NB4 (cell line): Measurements from ENCODE around the gene POU2F1.

Experiments used
- POLR2A ChIP-seq: IDR thresholded peaks from 2 replicates; pipeline ENCODE4 v1.6.1; 2011; ENCODE audit warnings: mild to moderate bottlenecking; ENCODE audit not compliant: insufficient read length; ENCODE audit errors: extremely low read depth
- TF ChIP-seq, protein P1 (sequence below): IDR thresholded peaks from one replicate; pipeline ENCODE4 v1.5.1; 2012; ENCODE audit warnings: low read depth, low read length

DNA sequence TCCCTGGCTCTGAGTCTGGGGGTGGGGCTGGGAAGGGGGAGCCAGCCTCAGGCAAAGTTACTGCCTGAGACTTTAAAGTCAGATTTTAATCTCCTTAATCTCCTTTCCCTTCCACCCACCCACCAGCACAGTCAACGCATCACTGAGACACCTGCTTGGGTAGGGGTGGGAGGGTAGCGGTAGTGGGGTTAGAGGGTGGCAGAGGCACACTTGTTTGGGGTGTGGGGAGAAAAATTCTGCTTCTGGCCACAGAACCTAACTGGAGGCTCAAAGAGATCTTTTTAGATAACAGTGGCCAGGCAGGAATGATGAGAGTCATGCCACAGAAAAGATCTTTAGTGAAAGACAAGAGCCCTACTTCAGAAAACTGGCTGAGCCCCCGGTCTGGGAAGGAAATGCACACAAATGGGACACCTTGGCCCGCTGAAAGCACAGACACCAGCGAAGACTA, 253.5 kb downstream of the POU2F1 start:
- TF ChIP-seq, protein P1, sequence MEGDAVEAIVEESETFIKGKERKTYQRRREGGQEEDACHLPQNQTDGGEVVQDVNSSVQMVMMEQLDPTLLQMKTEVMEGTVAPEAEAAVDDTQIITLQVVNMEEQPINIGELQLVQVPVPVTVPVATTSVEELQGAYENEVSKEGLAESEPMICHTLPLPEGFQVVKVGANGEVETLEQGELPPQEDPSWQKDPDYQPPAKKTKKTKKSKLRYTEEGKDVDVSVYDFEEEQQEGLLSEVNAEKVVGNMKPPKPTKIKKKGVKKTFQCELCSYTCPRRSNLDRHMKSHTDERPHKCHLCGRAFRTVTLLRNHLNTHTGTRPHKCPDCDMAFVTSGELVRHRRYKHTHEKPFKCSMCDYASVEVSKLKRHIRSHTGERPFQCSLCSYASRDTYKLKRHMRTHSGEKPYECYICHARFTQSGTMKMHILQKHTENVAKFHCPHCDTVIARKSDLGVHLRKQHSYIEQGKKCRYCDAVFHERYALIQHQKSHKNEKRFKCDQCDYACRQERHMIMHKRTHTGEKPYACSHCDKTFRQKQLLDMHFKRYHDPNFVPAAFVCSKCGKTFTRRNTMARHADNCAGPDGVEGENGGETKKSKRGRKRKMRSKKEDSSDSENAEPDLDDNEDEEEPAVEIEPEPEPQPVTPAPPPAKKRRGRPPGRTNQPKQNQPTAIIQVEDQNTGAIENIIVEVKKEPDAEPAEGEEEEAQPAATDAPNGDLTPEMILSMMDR, result no peak
- no peak for TF ChIP-seq POLR2A
